IMR-90 (cell line): ENCODE results near the gene CDKL5. TPM values are rescaled to one million over a fixed set of nuclear protein-coding genes. Genes with fewer than 3 reads are reported as not detected.

ENCODE experiments used
- ATAC-seq: fragments of 200-7000 bp; cut with Tn5 transposase; 2 replicates; pipeline ENCODE4 v1.9.1; 2020; ENCODE audit warnings: low read depth, mild to moderate bottlenecking, moderate library complexity
- BruUV-seq: library from RNA; stranded (reverse); fragments of 400-500 nt; replicated peaks from 2 replicates; lab custom pipeline; 2021; lab: Mats Ljungman, UMichigan
- CTCF ChIA-PET: fragments of 300-600 bp; formaldehyde crosslinking; extraction: SDS; loops from one replicate; lab custom pipeline; 2021; ENCODE audit warnings: antibody characterized with exemption; lab: Yijun Ruan, JAX
- POLR2A ChIA-PET: fragments of 300-600 bp; sonication (Branson Sonifier 250); formaldehyde crosslinking; loops from one replicate; lab custom pipeline; 2022; ENCODE audit warnings: antibody characterized with exemption; ENCODE audit not compliant: unreplicated experiment; lab: Charles Lee
- DNase-seq: peaks from one replicate; pipeline ENCODE4 v3.0.0; 2013
- H2AFZ ChIP-seq: replicated peaks from 2 replicates; pipeline ENCODE3; 2013; ENCODE audit warnings: low read length, mild to moderate bottlenecking; ENCODE audit not compliant: poor library complexity
- H2AK5ac ChIP-seq: 2 replicates; pipeline ENCODE4 v1.6.1; 2013; ENCODE audit warnings: low read depth, low read length, inconsistent platforms
- H2AK9ac ChIP-seq: replicated peaks from 2 replicates; pipeline ENCODE3; 2013; ENCODE audit warnings: mild to moderate bottlenecking, low read depth, low read length, moderate library complexity; ENCODE audit not compliant: poor library complexity
- H2BK120ac ChIP-seq: 2 replicates; pipeline ENCODE4 v1.6.1; 2013; ENCODE audit warnings: low read depth, low read length, inconsistent platforms
- H2BK15ac ChIP-seq: 3 replicates; pipeline ENCODE4 v1.6.1; 2013; ENCODE audit warnings: low read depth, low read length, inconsistent platforms
- H2BK20ac ChIP-seq: 2 replicates; pipeline ENCODE4 v1.6.1; 2013; ENCODE audit warnings: low read depth, mild to moderate bottlenecking, inconsistent platforms, low read length, moderate library complexity
- H2BK5ac ChIP-seq: 2 replicates; pipeline ENCODE4 v1.6.1; 2013; ENCODE audit warnings: mild to moderate bottlenecking, low read depth, low read length, inconsistent platforms; ENCODE audit not compliant: poor library complexity, severe bottlenecking
- H3K14ac ChIP-seq: replicated peaks from 2 replicates; pipeline ENCODE4 v1.6.1; 2013; ENCODE audit warnings: low read depth, low read length, inconsistent platforms
- H3K18ac ChIP-seq: 2 replicates; pipeline ENCODE4 v1.6.1; 2013; ENCODE audit warnings: low read depth, low read length, control low read depth
- H3K23ac ChIP-seq: 2 replicates; pipeline ENCODE4 v1.6.1; 2013; ENCODE audit warnings: low read depth, low read length, inconsistent platforms
- H3K27ac ChIP-seq: 2 replicates; pipeline ENCODE4 v1.5.1; 2013; ENCODE audit warnings: mild to moderate bottlenecking, control low read depth, low read length; ENCODE audit not compliant: insufficient read depth
- H3K27me3 ChIP-seq: 2 replicates; pipeline ENCODE4 v1.6.1; 2013; ENCODE audit warnings: low read length; ENCODE audit not compliant: control insufficient read depth, insufficient read depth
- H3K36me3 ChIP-seq: 2 replicates; pipeline ENCODE4 v1.6.1; 2013; ENCODE audit warnings: low read length, mixed read lengths; ENCODE audit not compliant: control insufficient read depth, insufficient read depth
- H3K4ac ChIP-seq: 2 replicates; pipeline ENCODE4 v1.6.1; 2013; ENCODE audit warnings: low read depth, low read length, inconsistent platforms
- H3K4me1 ChIP-seq: 2 replicates; pipeline ENCODE4 v1.6.1; 2013; ENCODE audit warnings: low read length, mixed read lengths; ENCODE audit not compliant: control insufficient read depth, insufficient read depth
- H3K4me2 ChIP-seq: 2 replicates; pipeline ENCODE4 v1.6.1; 2013; ENCODE audit warnings: low read depth, mild to moderate bottlenecking, control low read depth, low read length, moderate library complexity
- H3K4me3 ChIP-seq: 2 replicates; pipeline ENCODE4 v1.5.1; 2013; ENCODE audit warnings: low read depth, mild to moderate bottlenecking, control low read depth, low read length, moderate library complexity; ENCODE audit not compliant: insufficient read depth
- H3K56ac ChIP-seq: 2 replicates; pipeline ENCODE4 v1.6.1; 2013; ENCODE audit warnings: low read length, inconsistent platforms; ENCODE audit not compliant: insufficient read depth; ENCODE audit errors: extremely low read depth
- H3K79me1 ChIP-seq, 2 experiments: 2 replicates each; pipeline ENCODE4 v1.6.1; 2013; ENCODE audit warnings: low read length in 2 of 2, inconsistent platforms in 1 of 2, low read depth in 1 of 2
- H3K9ac ChIP-seq: 2 replicates; pipeline ENCODE4 v1.6.1; 2013; ENCODE audit warnings: low read depth, low read length, control low read depth
- H3K9me1 ChIP-seq: 2 replicates; pipeline ENCODE4 v1.6.1; 2013; ENCODE audit warnings: low read length, inconsistent platforms; ENCODE audit not compliant: insufficient read depth
- H3K9me3 ChIP-seq: 2 replicates; pipeline ENCODE4 v1.6.1; 2013; ENCODE audit warnings: low read length; ENCODE audit not compliant: control insufficient read depth, insufficient read depth
- H4K20me1 ChIP-seq: 2 replicates; pipeline ENCODE4 v1.6.1; 2013; ENCODE audit warnings: low read length, inconsistent platforms; ENCODE audit not compliant: insufficient read depth
- H4K5ac ChIP-seq: 2 replicates; pipeline ENCODE4 v1.6.1; 2013; ENCODE audit warnings: mild to moderate bottlenecking, low read depth, low read length, control low read depth
- H4K8ac ChIP-seq, 2 experiments: 2 replicates each; pipeline ENCODE4 v1.6.1; 2013; ENCODE audit warnings: low read depth in 2 of 2, low read length in 2 of 2, control low read depth in 1 of 2, inconsistent platforms in 1 of 2
- H4K91ac ChIP-seq: 2 replicates; pipeline ENCODE4 v1.6.1; 2013; ENCODE audit warnings: low read depth, low read length, inconsistent platforms; ENCODE audit not compliant: insufficient read depth
- BHLHE40 ChIP-seq: fragments of 150-350 bp; IDR thresholded peaks from 2 replicates; pipeline ENCODE4 v1.6.1; 2016; ENCODE audit warnings: mild to moderate bottlenecking, low read depth, low read length
- CEBPB ChIP-seq: IDR thresholded peaks from 2 replicates; pipeline ENCODE4 v1.6.1; 2012; ENCODE audit warnings: low read depth, low read length, improper control_type of control experiment
- CHD1 ChIP-seq: IDR thresholded peaks from 2 replicates; pipeline ENCODE4 v1.6.1; 2012; ENCODE audit warnings: low read depth, low read length, improper control_type of control experiment
- CTCF ChIP-seq: conservative IDR thresholded peaks from 2 replicates; pipeline ENCODE4 v1.5.1; 2012; ENCODE audit warnings: mild to moderate bottlenecking, low read depth, low read length, improper control_type of control experiment
- ELK1 ChIP-seq: fragments of 150-350 bp; IDR thresholded peaks from 2 replicates; pipeline ENCODE4 v1.6.1; 2016; ENCODE audit warnings: low read depth, mild to moderate bottlenecking, low read length, moderate library complexity, borderline replicate concordance
- FOS ChIP-seq: fragments of 150-350 bp; IDR thresholded peaks from 2 replicates; pipeline ENCODE4 v1.6.1; 2016; ENCODE audit warnings: low read depth, low read length
- MAFK ChIP-seq: IDR thresholded peaks from 2 replicates; pipeline ENCODE4 v1.6.1; 2012; ENCODE audit warnings: low read depth, low read length, improper control_type of control experiment
- MAZ ChIP-seq: IDR thresholded peaks from 2 replicates; pipeline ENCODE4 v1.6.1; 2012; ENCODE audit warnings: low read depth, mild to moderate bottlenecking, low read length, improper control_type of control experiment, moderate library complexity, borderline replicate concordance
- MXI1 ChIP-seq: IDR thresholded peaks from 2 replicates; pipeline ENCODE4 v1.6.1; 2012; ENCODE audit warnings: low read depth, mild to moderate bottlenecking, low read length, moderate library complexity, borderline replicate concordance
- NFE2L2 ChIP-seq: fragments of 150-350 bp; IDR thresholded peaks from 2 replicates; pipeline ENCODE4 v1.6.1; 2016; ENCODE audit warnings: low read depth, mild to moderate bottlenecking, low read length
- POLR2A ChIP-seq: IDR thresholded peaks from 2 replicates; pipeline ENCODE4 v1.6.1; 2012; ENCODE audit warnings: mild to moderate bottlenecking, low read depth, low read length
- RAD21 ChIP-seq: IDR thresholded peaks from 2 replicates; pipeline ENCODE4 v1.6.1; 2012; ENCODE audit warnings: low read length, improper control_type of control experiment
- RCOR1 ChIP-seq: IDR thresholded peaks from 2 replicates; pipeline ENCODE4 v1.6.1; 2012; ENCODE audit warnings: mild to moderate bottlenecking, low read length, improper control_type of control experiment; ENCODE audit not compliant: insufficient replicate concordance
- SMC3 ChIP-seq: fragments of 150-350 bp; IDR thresholded peaks from 2 replicates; pipeline ENCODE4 v1.6.1; 2016; ENCODE audit warnings: low read depth, mild to moderate bottlenecking, antibody characterized with exemption, low read length, moderate library complexity
- USF2 ChIP-seq: fragments of 150-350 bp; IDR thresholded peaks from 2 replicates; pipeline ENCODE4 v1.6.1; 2017; ENCODE audit warnings: mild to moderate bottlenecking, antibody characterized with exemption, low read length, low read depth
- WGBS, 2 experiments: methylation state at CpG; one replicate each; pipeline versions ENCODE4 v1.1.5 to v1.1.7; 2013; ENCODE audit warnings: missing lambda C conversion rate in 2 of 2; ENCODE audit not compliant: insufficient read length in 1 of 2; ENCODE audit errors: extremely low coverage in 2 of 2; 5-methylcytosine and 5-hydroxymethylcytosine counted together
- dilution Hi-C: fragments of 300-500 bp; cut with HindIII; formaldehyde crosslinking; loops from one replicate; pipeline ENCODE4 v1.14.3; 2018; ENCODE audit warnings: low sequenced_read_pairs; ENCODE audit not compliant: unreplicated experiment
- in situ Hi-C: fragments of 300-500 bp; cut with MboI; formaldehyde crosslinking; loops from 3 replicates; pipeline ENCODE4 v1.14.3; 2019; ENCODE audit warnings: low sequenced_read_pairs, inconsistent platforms, mixed read lengths
- intact Hi-C: fragments of 100-400 bp; cut with micrococcal nuclease; formaldehyde crosslinking; loops from 2 replicates; pipeline ENCODE4 v1.10.0; 2022
- polyA plus RNA-seq, 3 experiments: library from polyadenylated mRNA; depleted of rRNA; stranded (reverse); fragments of >200 nt; gene quantifications; 2 replicates each; pipeline ENCODE4 v1.2.3, GENCODE V29; 2012; ENCODE audit warnings: low replicate concordance in 1 of 3
- total RNA-seq: library from RNA; depleted of rRNA; stranded (reverse); fragments of >200 nt; gene quantifications from 2 replicates; pipeline ENCODE4 v1.2.3, GENCODE V29; 2012

Gene CDKL5
- total and polyA plus RNA-seq, 2 of the 4 experiments (the other 2 are of a cell fraction), result 3.5 to 9.7 TPM

- intact Hi-C loops (loop anchor here (10.0 kb wide), 1 partner anchor 153 kb away; the partner anchor contains the start of gene CDKL5), dilution Hi-C loops (no loop called here), in situ Hi-C loops (no loop called here)
- Histone ChIP-seq H3K14ac (no peak overlapping the region), H3K9ac (no peak overlapping the region), H2AK5ac (no peak overlapping the region), H2AFZ (no peak overlapping the region), H2BK5ac (no peak overlapping the region), H3K9me1 (no peaks in the 10 kb centered on the region; the same call in 1 of the 2 replicates), H3K36me3 (no peaks in the 10 kb centered on the region; the same call in 1 of the 2 replicates), H2AK9ac (no peak overlapping the region), H2BK120ac (no peak overlapping the region), H3K9me3 (no peaks in the 10 kb centered on the region), H3K4me2 (no peak overlapping the region), H3K27me3 (no peaks in the 10 kb centered on the region), H2BK15ac (no peak overlapping the region), H3K56ac (no peak overlapping the region), H3K18ac (no peak overlapping the region), H3K27ac (no peak overlapping the region), H3K4me1 (0 out of 2 replicates have a peak, but pooled peaks cover 2% of the 10 kb centered on the region), H4K8ac (no peak overlapping the region), H2BK20ac (no peak overlapping the region), H3K4me3 (no peak overlapping the region), H3K4ac (no peak overlapping the region), H3K23ac (no peak overlapping the region), H4K20me1 (no peaks in the 10 kb centered on the region), H4K5ac (no peak overlapping the region), H3K79me1 (peaks cover 0 to 3% of the 10 kb centered on the region in 2 experiments; a peak in 2 of 4 replicates), H4K91ac (no peak overlapping the region)
- CTCF ChIA-PET, result no interaction called here
- ATAC-seq (no peak), DNase-seq (no peak)
- no CpG with 5 or more reads among the region's 4 CpGs for WGBS, 2 experiments
- BruUV-seq, result no TSS peak
- TF ChIP-seq ELK1 (no peak), POLR2A (no peak), NFE2L2 (no peak), MAZ (no peak), MAFK (no peak), USF2 (no peak), FOS (no peak), CTCF (no peak), CHD1 (no peak), CEBPB (no peak), RCOR1 (no peak), BHLHE40 (no peak), SMC3 (no peak), MXI1 (no peak), RAD21 (no peak)
- POLR2A ChIA-PET, result no interaction called here
Observed at GRCh38 chrX:18577400-18577799, 152.0 kb downstream of the CDKL5 start.
